ENCODE results near the gene COL23A1.

COL23A1 gene

DNA sequence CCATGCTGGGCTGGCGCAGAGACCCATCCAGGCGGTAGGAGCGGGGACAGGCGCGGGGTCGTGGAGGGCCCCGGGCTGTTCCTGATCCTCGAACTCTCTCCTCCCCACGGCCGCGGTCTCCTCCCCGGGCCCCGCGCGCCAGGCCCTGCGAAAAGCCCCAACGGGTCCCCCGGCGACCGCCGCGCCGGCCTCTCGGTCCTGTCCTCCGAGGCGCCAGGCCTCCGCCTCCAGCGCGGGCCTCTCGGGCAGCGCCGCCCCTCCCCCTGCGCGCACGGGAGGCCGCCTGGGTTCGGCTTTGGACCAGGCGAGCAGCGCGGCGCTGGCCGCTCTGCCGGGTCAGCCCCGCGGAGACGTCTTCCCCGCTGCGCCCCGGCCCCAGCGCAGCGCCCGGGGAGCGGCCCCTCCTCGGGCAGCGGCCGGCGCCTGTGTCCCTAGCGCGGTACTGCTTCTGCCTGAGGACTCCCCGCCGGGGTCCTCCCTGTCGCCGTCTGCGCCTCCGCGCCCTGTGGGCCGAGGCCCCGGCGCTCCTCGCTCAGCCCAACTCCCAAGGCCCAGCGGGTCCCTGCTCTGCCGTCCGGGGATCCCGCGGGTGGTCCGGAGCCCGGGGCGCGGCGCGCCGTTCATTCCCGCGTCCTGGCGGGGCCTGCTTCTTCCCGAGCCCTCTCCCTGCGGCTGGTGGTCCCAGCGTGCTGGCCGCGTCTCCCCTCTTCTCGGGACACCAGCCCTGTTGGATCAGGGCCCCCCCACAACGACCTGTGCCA lies 13.4 kb downstream of the COL23A1 start:
- TF ChIP-seq ZNF76 (tag by site-specific recombination; IDR thresholded peaks at IDR 0.05; ENCODE audit: borderline replicate concordance, low read depth) = no peak
- TF ChIP-seq, protein P1, sequence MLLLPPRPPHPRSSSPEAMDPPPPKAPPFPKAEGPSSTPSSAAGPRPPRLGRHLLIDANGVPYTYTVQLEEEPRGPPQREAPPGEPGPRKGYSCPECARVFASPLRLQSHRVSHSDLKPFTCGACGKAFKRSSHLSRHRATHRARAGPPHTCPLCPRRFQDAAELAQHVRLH (tag by site-specific recombination; IDR thresholded peaks at IDR 0.05) = no peak
- no peak for TF ChIP-seq ZNF16 (tag by site-specific recombination; IDR thresholded peaks at IDR 0.05; ENCODE audit: low read depth)
- no peak for TF ChIP-seq ZNF248 (tag by site-specific recombination; IDR thresholded peaks at IDR 0.05)
- TF ChIP-seq ZNF530 (tag by site-specific recombination; IDR thresholded peaks at IDR 0.05; ENCODE audit: low read depth) = no peak
- TF ChIP-seq ZNF146 (tag by site-specific recombination; IDR thresholded peaks at IDR 0.05) = no peak
- TF ChIP-seq ZNF791 (tag by site-specific recombination; IDR thresholded peaks at IDR 0.05) = no peak
- no peak for TF ChIP-seq ZNF837 (tag by site-specific recombination; IDR thresholded peaks at IDR 0.05)
- no peak for TF ChIP-seq ZNF558 (tag by site-specific recombination; IDR thresholded peaks at IDR 0.05)
- TF ChIP-seq ZNF202 (tag by site-specific recombination; IDR thresholded peaks at IDR 0.05; ENCODE audit: borderline replicate concordance) = no peak
- TF ChIP-seq ZNF133 (tag by site-specific recombination; IDR thresholded peaks at IDR 0.05) = no peak
- TF ChIP-seq SP7 (tag by site-specific recombination; IDR thresholded peaks at IDR 0.05) = no peak
- TF ChIP-seq, protein P2, sequence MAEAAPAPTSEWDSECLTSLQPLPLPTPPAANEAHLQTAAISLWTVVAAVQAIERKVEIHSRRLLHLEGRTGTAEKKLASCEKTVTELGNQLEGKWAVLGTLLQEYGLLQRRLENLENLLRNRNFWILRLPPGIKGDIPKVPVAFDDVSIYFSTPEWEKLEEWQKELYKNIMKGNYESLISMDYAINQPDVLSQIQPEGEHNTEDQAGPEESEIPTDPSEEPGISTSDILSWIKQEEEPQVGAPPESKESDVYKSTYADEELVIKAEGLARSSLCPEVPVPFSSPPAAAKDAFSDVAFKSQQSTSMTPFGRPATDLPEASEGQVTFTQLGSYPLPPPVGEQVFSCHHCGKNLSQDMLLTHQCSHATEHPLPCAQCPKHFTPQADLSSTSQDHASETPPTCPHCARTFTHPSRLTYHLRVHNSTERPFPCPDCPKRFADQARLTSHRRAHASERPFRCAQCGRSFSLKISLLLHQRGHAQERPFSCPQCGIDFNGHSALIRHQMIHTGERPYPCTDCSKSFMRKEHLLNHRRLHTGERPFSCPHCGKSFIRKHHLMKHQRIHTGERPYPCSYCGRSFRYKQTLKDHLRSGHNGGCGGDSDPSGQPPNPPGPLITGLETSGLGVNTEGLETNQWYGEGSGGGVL (tag by site-specific recombination; IDR thresholded peaks at IDR 0.05) = no peak
- no peak for TF ChIP-seq ZXDB (tag by site-specific recombination; IDR thresholded peaks at IDR 0.05)
- TF ChIP-seq, protein P3, sequence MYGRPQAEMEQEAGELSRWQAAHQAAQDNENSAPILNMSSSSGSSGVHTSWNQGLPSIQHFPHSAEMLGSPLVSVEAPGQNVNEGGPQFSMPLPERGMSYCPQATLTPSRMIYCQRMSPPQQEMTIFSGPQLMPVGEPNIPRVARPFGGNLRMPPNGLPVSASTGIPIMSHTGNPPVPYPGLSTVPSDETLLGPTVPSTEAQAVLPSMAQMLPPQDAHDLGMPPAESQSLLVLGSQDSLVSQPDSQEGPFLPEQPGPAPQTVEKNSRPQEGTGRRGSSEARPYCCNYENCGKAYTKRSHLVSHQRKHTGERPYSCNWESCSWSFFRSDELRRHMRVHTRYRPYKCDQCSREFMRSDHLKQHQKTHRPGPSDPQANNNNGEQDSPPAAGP (tag by site-specific recombination; IDR thresholded peaks at IDR 0.05) = no peak
- no peak for TF ChIP-seq GLIS2 (tag by site-specific recombination; IDR thresholded peaks at IDR 0.05)
- TF ChIP-seq ZNF843 (tag by site-specific recombination; IDR thresholded peaks at IDR 0.05) = no peak
- no peak for TF ChIP-seq ZNF140 (tag by site-specific recombination; IDR thresholded peaks at IDR 0.05)
- no peak for TF ChIP-seq GLI4 (tag by site-specific recombination; IDR thresholded peaks at IDR 0.05)
- Histone ChIP-seq H3K4me1 (ENCODE audit: control insufficient read depth, insufficient read depth, low read length) (no peaks in the 10 kb centered on the region), H3K9me3 (ENCODE audit: control insufficient read depth, insufficient read depth, low read depth, low read length) (no peaks in the 10 kb centered on the region), H3K27ac (ENCODE audit: extremely low read depth, low read depth, low read length) (no peak overlapping the region), H3K4me3 (ENCODE audit: low read depth, low read length) (no peak overlapping the region), H3K36me3 (ENCODE audit: control insufficient read depth in 2 of 2, insufficient read depth in 1 of 2, low read length in 2 of 2) (no peaks in the 10 kb centered on the region)
- ChIA-PET CTCF (no interaction called here), POLR2A (no interaction called here)

DNA sequence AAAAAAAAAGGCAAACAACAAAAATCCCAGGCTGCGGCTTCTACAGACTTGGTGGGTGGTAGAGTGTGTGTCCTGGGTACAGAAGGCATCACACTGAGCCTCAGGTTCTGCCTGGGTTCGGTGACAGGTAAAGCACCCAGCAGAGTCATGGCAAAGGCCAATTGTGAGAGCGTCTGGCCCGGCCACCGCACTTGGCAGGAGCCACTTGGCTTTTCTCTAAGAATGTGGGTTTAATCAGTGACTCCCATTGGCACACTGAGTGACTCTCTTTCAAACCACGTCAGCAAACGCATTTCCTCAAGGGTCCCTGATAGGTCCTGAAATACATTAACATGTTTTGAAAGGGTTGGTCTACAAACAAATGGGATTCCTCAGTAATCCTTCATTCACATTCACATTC lies 17.0 kb downstream of the COL23A1 start:
- Histone ChIP-seq H3K4me3 (ENCODE audit: low read depth, low read length) (no peak overlapping the region), H3K36me3 (ENCODE audit: control insufficient read depth in 2 of 2, insufficient read depth in 1 of 2, low read length in 2 of 2) (no peaks in the 10 kb centered on the region), H3K9me3 (ENCODE audit: control insufficient read depth, insufficient read depth, low read depth, low read length) (no peaks in the 10 kb centered on the region), H3K4me1 (ENCODE audit: control insufficient read depth, insufficient read depth, low read length) (no peaks in the 10 kb centered on the region), H3K27ac (ENCODE audit: extremely low read depth, low read depth, low read length) (no peak overlapping the region)
- TF ChIP-seq, protein P4, sequence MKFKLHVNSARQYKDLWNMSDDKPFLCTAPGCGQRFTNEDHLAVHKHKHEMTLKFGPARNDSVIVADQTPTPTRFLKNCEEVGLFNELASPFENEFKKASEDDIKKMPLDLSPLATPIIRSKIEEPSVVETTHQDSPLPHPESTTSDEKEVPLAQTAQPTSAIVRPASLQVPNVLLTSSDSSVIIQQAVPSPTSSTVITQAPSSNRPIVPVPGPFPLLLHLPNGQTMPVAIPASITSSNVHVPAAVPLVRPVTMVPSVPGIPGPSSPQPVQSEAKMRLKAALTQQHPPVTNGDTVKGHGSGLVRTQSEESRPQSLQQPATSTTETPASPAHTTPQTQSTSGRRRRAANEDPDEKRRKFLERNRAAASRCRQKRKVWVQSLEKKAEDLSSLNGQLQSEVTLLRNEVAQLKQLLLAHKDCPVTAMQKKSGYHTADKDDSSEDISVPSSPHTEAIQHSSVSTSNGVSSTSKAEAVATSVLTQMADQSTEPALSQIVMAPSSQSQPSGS (tag by site-specific recombination; IDR thresholded peaks at IDR 0.05; ENCODE audit: low read depth) = no peak
- TF ChIP-seq ZNF626 (tag by site-specific recombination; IDR thresholded peaks at IDR 0.05) (no peak), ZNF121 (tag by site-specific recombination; IDR thresholded peaks at IDR 0.05) (no peak), ZBTB48 (tag by site-specific recombination; IDR thresholded peaks at IDR 0.05) (no peak), ZNF248 (tag by site-specific recombination; IDR thresholded peaks at IDR 0.05) (no peak), RBAK (tag by site-specific recombination; IDR thresholded peaks at IDR 0.05) (no peak), ZSCAN16 (tag by site-specific recombination; IDR thresholded peaks at IDR 0.05) (no peak)
- TF ChIP-seq, protein P2 (tag by site-specific recombination; IDR thresholded peaks at IDR 0.05) = no peak
- TF ChIP-seq, protein P5, sequence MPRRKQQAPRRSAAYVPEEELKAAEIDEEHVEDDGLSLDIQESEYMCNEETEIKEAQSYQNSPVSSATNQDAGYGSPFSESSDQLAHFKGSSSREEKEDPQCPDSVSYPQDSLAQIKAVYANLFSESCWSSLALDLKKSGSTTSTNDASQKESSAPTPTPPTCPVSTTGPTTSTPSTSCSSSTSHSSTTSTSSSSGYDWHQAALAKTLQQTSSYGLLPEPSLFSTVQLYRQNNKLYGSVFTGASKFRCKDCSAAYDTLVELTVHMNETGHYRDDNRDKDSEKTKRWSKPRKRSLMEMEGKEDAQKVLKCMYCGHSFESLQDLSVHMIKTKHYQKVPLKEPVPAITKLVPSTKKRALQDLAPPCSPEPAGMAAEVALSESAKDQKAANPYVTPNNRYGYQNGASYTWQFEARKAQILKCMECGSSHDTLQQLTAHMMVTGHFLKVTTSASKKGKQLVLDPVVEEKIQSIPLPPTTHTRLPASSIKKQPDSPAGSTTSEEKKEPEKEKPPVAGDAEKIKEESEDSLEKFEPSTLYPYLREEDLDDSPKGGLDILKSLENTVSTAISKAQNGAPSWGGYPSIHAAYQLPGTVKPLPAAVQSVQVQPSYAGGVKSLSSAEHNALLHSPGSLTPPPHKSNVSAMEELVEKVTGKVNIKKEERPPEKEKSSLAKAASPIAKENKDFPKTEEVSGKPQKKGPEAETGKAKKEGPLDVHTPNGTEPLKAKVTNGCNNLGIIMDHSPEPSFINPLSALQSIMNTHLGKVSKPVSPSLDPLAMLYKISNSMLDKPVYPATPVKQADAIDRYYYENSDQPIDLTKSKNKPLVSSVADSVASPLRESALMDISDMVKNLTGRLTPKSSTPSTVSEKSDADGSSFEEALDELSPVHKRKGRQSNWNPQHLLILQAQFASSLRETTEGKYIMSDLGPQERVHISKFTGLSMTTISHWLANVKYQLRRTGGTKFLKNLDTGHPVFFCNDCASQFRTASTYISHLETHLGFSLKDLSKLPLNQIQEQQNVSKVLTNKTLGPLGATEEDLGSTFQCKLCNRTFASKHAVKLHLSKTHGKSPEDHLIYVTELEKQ (tag by site-specific recombination; IDR thresholded peaks at IDR 0.05; ENCODE audit: borderline replicate concordance) = no peak
- CTCF ChIA-PET = no interaction called here
- POLR2A ChIA-PET = no interaction called here

Data from HEK293 (cell line).